Neural cell (in vitro differentiated cells): ENCODE data around the gene SHC2. TPM values are rescaled to one million over a fixed set of nuclear protein-coding genes. Genes with fewer than 3 reads are reported as not detected.
"Not testable (repeated sequence)": the region's sequence is repeated elsewhere in the genome, so short reads cannot be mapped to it uniquely, and the experiment has no call there.

Experiments
- H2AFZ ChIP-seq: fragments of 200-600, 300-800 bp; sonication (generic), shearing (Covaris generic); 2 replicates; pipeline ENCODE4 v1.6.0; 2014; ENCODE audit warnings: low read depth, mild to moderate bottlenecking, antibody characterized with exemption, low read length, moderate library complexity
- H3F3A ChIP-seq: fragments of 200-600 bp; shearing (Covaris generic); 2 replicates; pipeline ENCODE4 v1.6.1; 2016; ENCODE audit warnings: mild to moderate bottlenecking, moderate library complexity, mixed read lengths, antibody characterized with exemption, low read length; ENCODE audit not compliant: insufficient read depth, poor library complexity, severe bottlenecking
- H3K27ac ChIP-seq: fragments of 200-600, 300-800 bp; sonication (generic), shearing (Covaris generic); 2 replicates; pipeline ENCODE4 v1.5.1; 2014; ENCODE audit warnings: mild to moderate bottlenecking, low read length, moderate library complexity
- H3K27me3 ChIP-seq: fragments of 300-800, 200-600 bp; sonication (generic), shearing (Covaris generic); 2 replicates; pipeline ENCODE4 v1.6.0; 2014; ENCODE audit warnings: mild to moderate bottlenecking, low read depth, low read length, moderate library complexity; ENCODE audit not compliant: insufficient read depth
- H3K36me3 ChIP-seq: fragments of 300-800, 200-600 bp; sonication (generic), shearing (Covaris generic); 2 replicates; pipeline ENCODE4 v1.5.1; 2014; ENCODE audit warnings: mild to moderate bottlenecking, antibody characterized with exemption, low read length, moderate library complexity; ENCODE audit not compliant: insufficient read depth
- H3K4me2 ChIP-seq: fragments of 300-800, 200-600 bp; sonication (generic), shearing (Covaris generic); 2 replicates; pipeline ENCODE4 v1.6.0; 2014; ENCODE audit warnings: mild to moderate bottlenecking, low read length
- H3K4me3 ChIP-seq: fragments of 300-800, 200-600 bp; sonication (generic), shearing (Covaris generic); 2 replicates; pipeline ENCODE4 v1.5.1; 2014; ENCODE audit warnings: mild to moderate bottlenecking, low read length, moderate library complexity
- H3K79me2 ChIP-seq: fragments of 200-600 bp; shearing (Covaris generic); replicated peaks from 2 replicates; pipeline ENCODE4 v1.6.0; 2014; ENCODE audit warnings: mild to moderate bottlenecking, low read length, moderate library complexity; ENCODE audit not compliant: insufficient read depth
- H3K9ac ChIP-seq: fragments of 300-800, 200-600 bp; sonication (generic), shearing (Covaris generic); 2 replicates; pipeline ENCODE4 v1.6.1; 2016; ENCODE audit warnings: mild to moderate bottlenecking, low read length, mixed read lengths
- H3K9me2 ChIP-seq: fragments of 200-600 bp; shearing (Covaris generic); 2 replicates; pipeline ENCODE4 v1.6.1; 2016; ENCODE audit warnings: mild to moderate bottlenecking, low read length, mixed read lengths; ENCODE audit not compliant: insufficient read depth
- H3K9me3 ChIP-seq: fragments of 200-600, 300-800 bp; sonication (generic), shearing (Covaris generic); 2 replicates; pipeline ENCODE4 v1.6.1; 2016; ENCODE audit warnings: mild to moderate bottlenecking, mixed run types, low read length, moderate library complexity, mixed read lengths
- H4K20me1 ChIP-seq: fragments of 200-600 bp; shearing (Covaris generic); 2 replicates; pipeline ENCODE4 v1.6.1; 2016; ENCODE audit warnings: mild to moderate bottlenecking, mixed run types; ENCODE audit not compliant: insufficient read depth
- EP300 ChIP-seq: fragments of 450-650 bp; conservative IDR thresholded peaks from 2 replicates; pipeline ENCODE4 v1.6.1; 2014; ENCODE audit warnings: antibody characterized with exemption, mild to moderate bottlenecking, moderate library complexity; ENCODE audit not compliant: poor library complexity, severe bottlenecking
- EZH2 ChIP-seq: fragments of 200-600, 300-800 bp; shearing (Covaris generic), sonication (generic); IDR thresholded peaks from 2 replicates; pipeline ENCODE4 v1.6.1; 2014; ENCODE audit warnings: antibody characterized with exemption, low read length, borderline replicate concordance, mild to moderate bottlenecking; ENCODE audit not compliant: insufficient read depth, poor library complexity, severe bottlenecking
- MXI1 ChIP-seq: fragments of 450-650 bp; conservative IDR thresholded peaks from 2 replicates; pipeline ENCODE4 v1.6.1; 2014; ENCODE audit warnings: antibody characterized with exemption, mild to moderate bottlenecking; ENCODE audit not compliant: poor library complexity, severe bottlenecking
- POLR2AphosphoS5 ChIP-seq: IDR thresholded peaks from 2 replicates; pipeline ENCODE4 v1.6.1; 2012
- RAD21 ChIP-seq: fragments of 450-650 bp; conservative IDR thresholded peaks from 2 replicates; pipeline ENCODE4 v1.6.1; 2014; ENCODE audit warnings: antibody characterized with exemption, mild to moderate bottlenecking, moderate library complexity
- REST ChIP-seq: IDR thresholded peaks from 2 replicates; pipeline ENCODE4 v1.6.1; 2012; ENCODE audit warnings: borderline replicate concordance
- SMC3 ChIP-seq: fragments of 450-650 bp; conservative IDR thresholded peaks from 2 replicates; pipeline ENCODE4 v1.6.1; 2014; ENCODE audit warnings: antibody characterized with exemption, mild to moderate bottlenecking, moderate library complexity; ENCODE audit not compliant: poor library complexity
- TAF1 ChIP-seq: IDR thresholded peaks from 2 replicates; pipeline ENCODE4 v1.6.1; 2012; ENCODE audit warnings: low read depth
- polyA plus RNA-seq: library from polyadenylated mRNA; depleted of rRNA; stranded (reverse); fragments of >200 nt; gene quantifications from 2 replicates; pipeline ENCODE4 v1.2.3, GENCODE V29; 2014
- TF ChIP-seq, protein P1 (sequence below): fragments of 450-650 bp; IDR thresholded peaks from 2 replicates; pipeline ENCODE4 v1.5.1; 2014; ENCODE audit warnings: antibody characterized with exemption, mild to moderate bottlenecking, moderate library complexity; ENCODE audit not compliant: poor library complexity, severe bottlenecking

Gene SHC2
- polyA plus RNA-seq, 1 donor from 2014 or later: 75.8 TPM

DNA sequence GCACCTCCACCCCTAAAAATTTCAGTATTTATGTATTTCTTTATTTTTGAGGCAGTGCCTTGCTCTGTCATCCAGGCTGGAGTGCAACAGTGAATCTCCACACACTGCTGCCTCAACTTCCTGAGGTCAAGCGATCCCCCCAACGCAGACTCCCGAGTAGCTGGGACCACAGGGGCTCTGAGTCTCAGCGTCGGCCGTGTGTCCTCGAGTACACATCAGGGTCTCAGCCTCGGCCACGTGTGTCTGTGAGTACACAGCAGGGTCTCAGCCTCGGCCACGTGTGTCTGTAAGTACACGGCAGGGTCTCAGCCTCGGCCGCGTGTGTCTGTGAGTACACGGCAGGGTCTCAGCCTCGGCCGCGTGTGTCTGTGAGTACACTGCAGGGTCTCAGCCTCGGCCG lies 73.1 kb downstream of the SHC2 start:
- H3K36me3 ChIP-seq: no peaks in the 10 kb centered on the region
- no peak overlapping the region for H3K4me3 ChIP-seq
- no peaks in the 10 kb centered on the region for H4K20me1 ChIP-seq
- H3K9me3 ChIP-seq: no peaks in the 10 kb centered on the region
- no peaks in the 10 kb centered on the region for H3K79me2 ChIP-seq
- no peak overlapping the region for H3K4me2 ChIP-seq
- no peaks in the 10 kb centered on the region for H3F3A ChIP-seq
- no peaks in the 10 kb centered on the region for H3K9me2 ChIP-seq
- TF ChIP-seq REST: no peak
- TF ChIP-seq EZH2: no peak
- no peak for TF ChIP-seq TAF1
- TF ChIP-seq RAD21: no peak
- TF ChIP-seq, protein P1, sequence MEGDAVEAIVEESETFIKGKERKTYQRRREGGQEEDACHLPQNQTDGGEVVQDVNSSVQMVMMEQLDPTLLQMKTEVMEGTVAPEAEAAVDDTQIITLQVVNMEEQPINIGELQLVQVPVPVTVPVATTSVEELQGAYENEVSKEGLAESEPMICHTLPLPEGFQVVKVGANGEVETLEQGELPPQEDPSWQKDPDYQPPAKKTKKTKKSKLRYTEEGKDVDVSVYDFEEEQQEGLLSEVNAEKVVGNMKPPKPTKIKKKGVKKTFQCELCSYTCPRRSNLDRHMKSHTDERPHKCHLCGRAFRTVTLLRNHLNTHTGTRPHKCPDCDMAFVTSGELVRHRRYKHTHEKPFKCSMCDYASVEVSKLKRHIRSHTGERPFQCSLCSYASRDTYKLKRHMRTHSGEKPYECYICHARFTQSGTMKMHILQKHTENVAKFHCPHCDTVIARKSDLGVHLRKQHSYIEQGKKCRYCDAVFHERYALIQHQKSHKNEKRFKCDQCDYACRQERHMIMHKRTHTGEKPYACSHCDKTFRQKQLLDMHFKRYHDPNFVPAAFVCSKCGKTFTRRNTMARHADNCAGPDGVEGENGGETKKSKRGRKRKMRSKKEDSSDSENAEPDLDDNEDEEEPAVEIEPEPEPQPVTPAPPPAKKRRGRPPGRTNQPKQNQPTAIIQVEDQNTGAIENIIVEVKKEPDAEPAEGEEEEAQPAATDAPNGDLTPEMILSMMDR: no peak
- no peak for TF ChIP-seq MXI1
- no peak for TF ChIP-seq SMC3
- TF ChIP-seq POLR2AphosphoS5: no peak
- no peak for TF ChIP-seq EP300
- H3K9ac ChIP-seq: no peak overlapping the region
- no peak overlapping the region for H2AFZ ChIP-seq
- H3K27ac ChIP-seq: no peak overlapping the region
- no peaks in the 10 kb centered on the region for H3K27me3 ChIP-seq

GRCh38 chr19:386632-387301 lies 74.1 kb downstream of the SHC2 start:
- H3K27ac ChIP-seq, H3K9me2 ChIP-seq, H3K4me2 ChIP-seq, H3K4me3 ChIP-seq, H3K36me3 ChIP-seq, H3K9ac ChIP-seq, H3K79me2 ChIP-seq, H4K20me1 ChIP-seq, H2AFZ ChIP-seq, H3K9me3 ChIP-seq, H3F3A ChIP-seq, H3K27me3 ChIP-seq: not testable (repeated sequence)

DNA sequence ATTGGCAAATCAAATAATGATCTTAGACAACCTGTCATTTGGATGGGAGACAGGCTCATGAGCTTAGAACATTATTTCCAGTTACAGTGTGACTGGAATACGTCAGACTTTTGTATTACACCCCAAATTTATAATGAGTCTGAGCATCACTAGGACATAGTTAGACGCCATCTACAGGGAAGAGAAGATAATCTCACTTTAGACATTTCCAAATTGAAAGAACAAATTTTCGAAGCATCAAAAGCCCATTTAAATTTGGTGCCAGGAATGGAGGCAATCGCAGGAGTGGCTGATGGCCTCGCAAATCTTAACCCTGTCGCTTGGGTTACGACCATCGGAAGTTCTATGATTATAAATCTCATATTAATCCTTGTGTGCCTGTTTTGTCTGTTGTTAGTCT lies 74.6 kb downstream of the SHC2 start:
- not testable (repeated sequence) for H3K4me3 ChIP-seq, H3K4me2 ChIP-seq, H3F3A ChIP-seq, H3K27me3 ChIP-seq, H2AFZ ChIP-seq, H4K20me1 ChIP-seq, H3K79me2 ChIP-seq, H3K9ac ChIP-seq, H3K36me3 ChIP-seq, H3K27ac ChIP-seq, H3K9me2 ChIP-seq, H3K9me3 ChIP-seq
